GM19328 (cell line): ENCODE results near the gene MUC4.
"Not testable (repeated sequence)": the region's sequence is repeated elsewhere in the genome, so short reads cannot be mapped to it uniquely, and the experiment has no call there.

ENCODE experiments used
- ATAC-seq: cut with Tn5 transposase; IDR thresholded peaks from one replicate; pipeline ENCODE4 v1.9.1; 2021; ENCODE audit warnings: mild to moderate bottlenecking, moderate library complexity; ENCODE audit not compliant: unreplicated experiment

The MUC4 gene

DNA sequence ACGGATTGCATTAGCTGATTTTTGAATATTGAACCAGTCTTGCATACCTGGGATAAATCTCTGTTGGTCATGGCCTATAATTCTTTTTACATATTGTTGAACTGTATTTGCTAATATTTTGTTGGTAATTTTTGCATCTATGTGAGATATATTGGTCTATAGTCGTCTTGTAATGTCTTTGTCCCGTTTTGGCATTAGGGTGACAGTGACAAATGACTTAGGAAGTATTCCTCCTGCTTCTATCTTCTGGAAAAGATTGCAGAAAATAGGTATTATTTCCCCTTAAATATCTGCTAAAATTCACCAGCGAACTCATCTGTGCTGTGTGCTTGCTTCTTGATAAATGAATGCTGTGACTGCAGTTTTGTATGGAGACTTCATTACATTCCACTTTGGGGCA lies 67.3 kb downstream of the MUC4 start:
- ATAC-seq: no peak

DNA sequence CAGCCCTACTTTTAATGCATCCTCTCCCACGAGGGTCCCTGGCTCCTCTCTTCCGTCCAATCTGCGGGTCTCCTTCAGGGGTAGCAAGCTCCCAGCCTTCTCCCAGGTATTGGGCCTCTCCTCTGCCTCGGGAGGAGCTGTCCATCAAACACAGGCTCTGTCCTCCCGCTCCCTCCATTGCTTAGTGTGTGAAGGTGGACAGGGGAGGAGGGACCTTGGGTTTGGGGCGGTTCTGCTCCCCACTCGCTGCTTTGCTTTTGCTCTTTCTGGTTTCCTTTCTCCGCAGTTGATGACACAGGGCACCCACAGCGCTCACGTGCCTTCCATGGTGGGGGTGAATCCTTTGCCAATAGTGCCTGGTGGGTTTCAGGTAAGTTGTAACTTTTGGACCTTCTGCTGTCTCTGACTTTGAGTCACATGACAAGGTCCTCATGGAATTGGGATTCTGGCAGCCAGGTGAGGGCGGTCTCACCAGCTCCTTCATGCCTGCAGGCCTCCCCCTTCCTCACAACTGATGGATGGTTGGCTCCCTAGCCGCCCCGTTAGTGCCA lies 72.1 kb downstream of the MUC4 start:
- ATAC-seq: no peak

DNA sequence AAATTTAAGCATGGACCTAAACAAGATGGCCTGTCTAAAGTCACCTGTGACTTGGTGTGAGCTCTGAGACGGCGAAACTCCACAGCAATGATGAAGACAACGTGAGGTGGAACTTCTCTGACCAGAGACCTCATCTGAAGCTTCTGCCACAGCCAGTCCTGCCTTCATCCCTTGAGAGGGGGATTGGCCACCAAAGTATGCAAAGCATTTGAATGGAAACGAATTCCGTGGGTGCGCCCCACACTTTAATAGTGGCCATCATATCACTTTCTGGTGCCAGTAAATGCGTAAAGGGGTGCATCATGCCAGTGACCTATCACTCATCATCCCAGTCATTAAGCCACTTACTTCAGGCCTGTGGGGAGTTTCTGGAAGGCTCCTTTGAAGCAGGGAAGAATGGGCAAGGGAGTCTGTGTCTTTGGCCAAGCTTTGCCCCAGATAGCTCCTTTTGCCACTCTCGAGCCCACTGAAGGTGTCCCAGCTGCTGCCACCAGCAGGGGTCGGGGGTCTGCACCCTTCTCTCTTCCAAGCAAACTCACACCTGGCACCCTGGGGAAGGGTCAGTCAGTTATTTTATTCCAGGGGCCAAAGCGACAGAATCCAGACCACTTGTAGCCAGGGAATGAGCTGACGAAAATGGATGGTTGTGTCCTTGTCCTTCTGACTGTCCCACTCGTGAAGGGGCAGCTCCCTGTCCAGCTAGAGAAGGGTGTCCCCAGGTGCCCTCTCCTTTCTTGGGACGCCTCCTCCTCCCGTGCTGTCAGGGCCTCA lies 73.3 kb downstream of the MUC4 start:
- no peak for ATAC-seq

DNA sequence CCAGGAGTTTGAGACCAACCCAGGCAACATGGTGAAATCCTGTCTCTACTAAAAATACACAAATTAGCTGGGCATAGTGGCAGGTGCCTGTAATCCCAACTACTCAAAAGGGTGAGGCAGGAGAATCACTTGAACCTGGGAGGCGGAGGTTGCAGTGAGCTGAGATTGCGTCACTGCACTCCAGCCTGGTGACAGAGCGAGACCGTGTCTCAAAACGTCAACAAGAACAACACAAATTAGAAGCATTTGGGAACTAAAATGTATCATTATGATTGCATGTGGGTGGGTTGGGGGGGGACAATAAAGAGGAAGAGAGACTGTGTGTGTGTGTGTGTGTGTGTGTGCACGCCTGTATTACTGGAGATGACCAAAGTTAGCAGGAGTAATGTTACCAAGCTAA lies 73.9 kb downstream of the MUC4 start:
- ATAC-seq: not testable (repeated sequence)

DNA sequence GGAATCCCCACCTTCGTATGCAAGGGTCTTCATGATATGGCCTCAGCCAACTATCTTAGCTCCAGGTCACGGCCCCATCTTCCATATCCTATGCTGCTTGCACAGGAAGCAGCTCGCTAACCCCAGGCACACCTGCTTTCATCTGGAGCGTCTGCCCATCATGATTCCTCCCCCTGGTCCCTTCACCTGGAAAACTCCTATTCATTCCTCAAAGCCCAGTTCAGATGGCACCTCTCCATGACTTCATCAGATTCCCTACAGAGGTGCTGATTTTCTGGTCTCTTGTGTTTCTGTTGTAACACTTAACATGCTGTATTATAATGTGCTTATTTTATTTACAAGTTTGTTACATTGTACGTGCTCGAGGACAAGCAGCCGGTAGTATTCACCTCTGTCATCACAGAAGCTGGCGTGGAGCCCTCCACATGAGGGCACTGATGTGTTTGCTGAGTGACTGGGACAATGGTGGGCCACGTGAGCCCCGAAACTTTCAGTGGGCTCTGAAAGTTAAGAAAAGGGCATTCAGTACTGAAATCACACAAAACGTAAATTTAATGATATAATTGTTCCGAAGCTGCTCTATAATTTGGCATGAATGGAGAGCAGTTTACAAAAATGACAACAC lies 74.8 kb downstream of the MUC4 start:
- ATAC-seq: no peak

DNA sequence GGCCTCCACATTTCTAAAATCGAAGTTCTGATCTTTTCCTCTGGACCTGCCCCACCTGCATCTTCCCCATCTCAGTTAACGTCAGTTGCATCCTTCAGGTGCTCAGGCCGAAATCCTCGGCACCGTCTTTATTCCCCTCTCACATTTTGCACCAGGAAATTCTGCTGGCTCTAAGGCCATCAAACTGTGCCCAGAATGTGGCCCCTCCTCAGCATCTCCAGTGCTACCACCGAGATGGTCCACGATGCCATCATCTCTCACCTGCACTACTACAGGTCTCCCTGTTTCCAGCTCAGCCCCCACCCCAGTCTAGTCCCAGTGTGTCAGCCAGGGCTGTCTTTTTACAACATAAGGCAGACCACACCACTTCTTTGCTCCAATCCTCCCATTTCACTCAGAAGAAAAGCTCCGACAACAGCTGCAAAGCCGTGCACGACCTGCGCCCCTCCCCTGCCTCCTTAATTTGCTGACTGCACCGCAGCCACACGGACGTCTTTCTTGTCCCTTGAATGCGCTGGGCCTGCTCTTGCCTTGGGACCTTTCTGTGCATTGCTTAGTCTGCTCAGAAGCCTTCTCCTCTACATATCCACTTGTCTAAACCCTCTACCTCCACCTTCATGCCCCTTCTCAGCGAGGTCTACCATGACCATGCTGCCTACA lies 76.6 kb downstream of the MUC4 start:
- ATAC-seq: no peak

DNA sequence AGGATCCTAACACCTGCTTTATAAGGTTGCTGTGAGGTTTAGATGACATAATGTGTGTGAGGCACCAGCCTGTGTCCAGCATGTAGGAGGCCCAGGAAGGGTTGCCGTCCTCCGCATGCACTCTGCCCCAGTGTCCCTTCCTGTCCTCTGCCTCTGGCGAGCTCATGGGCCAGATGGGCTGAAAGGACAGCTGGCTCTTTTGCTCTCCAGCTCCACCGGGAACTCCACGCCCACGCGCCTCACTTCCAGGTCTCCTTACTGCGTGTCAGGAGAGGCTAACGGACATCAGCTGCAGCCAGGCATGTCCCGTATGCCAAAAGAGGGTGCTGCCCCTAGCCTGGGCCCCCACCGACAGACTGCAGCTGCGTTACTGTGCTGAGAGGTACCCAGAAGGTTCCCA lies 78.8 kb downstream of the MUC4 start:
- ATAC-seq: no peak

DNA sequence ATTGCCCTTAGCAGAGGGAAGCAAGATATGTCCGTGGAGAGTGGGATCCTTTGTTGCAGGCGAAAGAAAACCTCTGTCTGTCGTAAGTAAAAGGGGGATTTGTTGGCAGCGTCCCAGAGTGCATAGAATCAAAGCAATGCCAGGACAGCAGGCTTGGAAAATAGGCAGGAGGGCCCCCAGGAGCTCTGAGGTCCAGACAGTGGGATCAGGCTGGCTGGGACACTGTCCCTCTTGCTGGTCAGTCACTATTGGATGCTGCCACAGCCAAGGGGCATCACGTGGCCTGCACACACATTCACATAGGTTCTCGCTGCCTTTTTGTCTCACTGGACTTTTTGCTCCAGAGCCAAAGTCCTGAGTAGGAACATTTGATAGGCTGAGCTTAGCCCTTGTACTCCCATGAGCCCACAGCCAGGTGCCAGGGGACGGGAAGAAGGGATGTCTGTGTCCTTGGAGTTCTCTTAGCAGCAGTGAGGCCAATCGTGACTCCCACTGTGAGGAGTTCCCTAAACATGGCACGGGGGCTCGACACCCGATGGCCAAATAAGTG lies 80.3 kb downstream of the MUC4 start:
- ATAC-seq: no peak

DNA sequence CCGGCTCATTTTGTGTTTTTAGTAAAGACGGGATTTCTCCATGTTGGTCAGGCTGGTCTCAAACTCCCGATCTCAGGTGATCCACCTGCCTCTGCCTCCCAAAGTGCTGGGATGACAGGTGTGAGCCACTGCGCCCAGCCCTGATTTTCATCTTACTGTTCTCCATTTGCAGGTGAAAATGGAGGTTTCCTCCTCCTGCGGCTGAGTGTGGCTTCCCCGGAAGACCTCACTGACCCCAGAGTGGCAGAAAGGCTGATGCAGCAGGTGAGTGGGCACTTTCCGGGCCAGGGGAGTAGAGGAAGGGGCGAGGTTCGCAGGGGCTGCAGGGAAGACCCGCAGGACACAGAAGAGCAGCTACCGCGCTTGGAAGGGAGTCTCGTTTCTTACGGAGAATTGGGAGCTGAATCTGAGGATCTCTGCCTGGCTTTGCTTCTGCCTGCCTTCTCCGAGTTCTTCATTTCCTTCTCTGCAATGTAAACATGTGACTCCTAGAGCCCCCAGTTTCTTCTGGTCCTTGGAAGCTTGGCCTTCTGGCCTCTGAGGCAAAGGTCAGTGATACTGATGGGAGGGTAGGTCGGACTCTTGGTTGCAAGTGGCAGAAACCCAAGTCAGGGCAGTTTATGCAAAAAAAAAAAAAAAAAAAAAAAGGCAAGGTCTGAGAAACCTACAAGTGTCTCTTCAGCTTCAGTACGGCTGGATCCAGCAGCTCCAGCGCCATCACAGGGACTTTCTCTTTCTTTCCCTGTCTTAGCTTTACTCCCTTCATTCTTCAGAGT lies 82.1 kb downstream of the MUC4 start:
- no peak for ATAC-seq

DNA sequence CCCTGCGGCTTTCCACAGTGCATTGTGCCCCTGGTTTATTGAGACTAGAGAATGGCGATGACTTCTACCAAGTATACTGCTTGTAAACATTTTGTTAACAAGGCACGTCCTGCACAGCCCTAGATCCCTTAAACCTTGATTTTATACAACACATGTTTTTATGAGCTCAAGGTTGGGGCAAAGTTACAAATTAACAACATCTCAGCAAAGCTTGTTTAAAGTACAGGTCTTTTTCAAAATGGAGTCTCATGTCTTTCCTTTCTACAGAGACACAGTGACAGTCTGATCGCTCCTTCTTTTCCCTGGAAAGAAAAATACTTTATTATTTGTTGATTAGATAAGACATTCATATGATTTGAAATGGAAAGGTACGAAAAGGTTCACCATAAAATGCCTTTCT lies 82.9 kb downstream of the MUC4 start:
- not testable (repeated sequence) for ATAC-seq

DNA sequence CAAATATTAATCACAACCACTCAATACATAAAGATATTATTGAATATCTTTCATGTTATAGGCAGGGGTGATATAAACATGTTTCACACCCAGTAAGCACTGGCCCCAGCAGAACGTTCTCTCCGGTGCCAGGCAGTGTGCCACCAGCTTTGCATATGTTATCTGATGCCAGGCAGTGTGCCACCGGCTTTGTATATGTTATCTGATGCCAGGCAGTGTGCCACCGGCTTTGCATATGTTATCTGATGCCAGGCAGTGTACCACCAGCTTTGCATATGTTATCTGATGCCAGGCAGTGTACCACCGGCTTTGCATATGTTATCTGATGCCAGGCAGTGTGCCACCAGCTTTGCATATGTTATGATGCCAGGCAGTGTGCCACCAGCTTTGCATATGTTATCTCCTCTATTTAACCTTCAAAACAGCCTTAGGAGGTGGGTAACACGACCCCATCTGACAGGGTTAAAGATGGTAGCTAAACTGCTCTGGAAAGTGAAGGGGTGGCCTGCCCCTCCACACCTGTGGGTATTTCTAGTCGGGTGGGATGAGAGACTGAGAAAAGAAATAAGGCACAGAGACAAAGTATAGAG lies 84.0 kb downstream of the MUC4 start:
- ATAC-seq: no peak

DNA sequence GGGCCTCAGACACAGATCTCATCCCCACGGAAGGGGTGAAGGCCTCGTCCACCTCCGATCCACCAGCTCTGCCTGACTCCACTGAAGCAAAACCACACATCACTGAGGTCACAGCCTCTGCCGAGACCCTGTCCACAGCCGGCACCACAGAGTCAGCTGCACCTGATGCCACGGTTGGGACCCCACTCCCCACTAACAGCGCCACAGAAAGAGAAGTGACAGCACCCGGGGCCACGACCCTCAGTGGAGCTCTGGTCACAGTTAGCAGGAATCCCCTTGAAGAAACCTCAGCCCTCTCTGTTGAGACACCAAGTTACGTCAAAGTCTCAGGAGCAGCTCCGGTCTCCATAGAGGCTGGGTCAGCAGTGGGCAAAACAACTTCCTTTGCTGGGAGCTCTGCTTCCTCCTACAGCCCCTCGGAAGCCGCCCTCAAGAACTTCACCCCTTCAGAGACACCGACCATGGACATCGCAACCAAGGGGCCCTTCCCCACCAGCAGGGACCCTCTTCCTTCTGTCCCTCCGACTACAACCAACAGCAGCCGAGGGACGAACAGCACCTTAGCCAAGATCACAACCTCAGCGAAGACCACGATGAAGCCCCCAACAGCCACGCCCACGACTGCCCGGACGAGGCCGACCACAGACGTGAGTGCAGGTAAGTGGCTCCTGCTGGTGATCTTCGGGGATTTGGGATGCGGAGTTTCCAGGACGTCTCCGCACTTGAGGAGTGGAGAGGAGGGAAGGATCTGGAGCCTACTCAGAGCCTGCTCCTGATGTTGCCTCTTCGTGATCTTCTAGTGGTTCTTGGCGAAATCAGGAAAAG lies 85.6 kb downstream of the MUC4 start:
- ATAC-seq: not testable (repeated sequence)

DNA sequence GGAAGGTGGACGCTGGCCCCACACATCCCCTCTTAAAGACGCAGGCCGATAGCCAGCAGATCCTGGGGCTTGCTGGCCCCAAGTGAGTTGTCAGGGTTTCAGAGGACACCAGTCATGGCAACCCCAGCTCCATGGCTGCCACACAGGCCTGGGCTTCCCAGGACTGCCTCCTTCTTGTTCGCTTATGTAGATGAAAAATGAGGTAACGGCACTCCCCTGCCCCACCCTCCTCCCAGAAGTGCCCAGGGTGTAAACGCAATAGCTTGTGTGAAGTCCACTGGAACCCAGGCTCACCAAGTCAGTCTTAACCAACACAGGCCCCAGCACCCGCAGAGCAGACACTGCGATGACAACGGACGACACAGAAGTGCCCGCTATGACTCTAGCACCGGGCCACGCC lies 87.4 kb downstream of the MUC4 start:
- not testable (repeated sequence) for ATAC-seq

DNA sequence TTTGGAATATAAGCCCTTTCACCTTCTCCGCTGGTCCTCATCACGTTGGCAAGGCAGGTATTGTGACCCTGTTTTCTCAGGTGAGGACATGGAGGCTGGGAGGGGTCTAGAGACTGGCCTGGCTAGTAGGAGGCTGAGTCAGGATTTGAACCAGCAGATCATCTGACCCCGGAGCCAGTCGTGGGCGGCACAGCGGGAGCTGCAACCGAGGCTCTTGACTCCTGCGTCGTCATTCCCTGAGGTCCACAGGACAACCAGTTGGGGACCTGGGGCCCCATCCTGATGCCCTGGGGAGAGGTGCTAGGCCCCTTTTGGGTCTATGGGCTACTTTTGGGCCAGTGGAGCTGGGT lies 88.8 kb downstream of the MUC4 start:
- not testable (repeated sequence) for ATAC-seq

DNA sequence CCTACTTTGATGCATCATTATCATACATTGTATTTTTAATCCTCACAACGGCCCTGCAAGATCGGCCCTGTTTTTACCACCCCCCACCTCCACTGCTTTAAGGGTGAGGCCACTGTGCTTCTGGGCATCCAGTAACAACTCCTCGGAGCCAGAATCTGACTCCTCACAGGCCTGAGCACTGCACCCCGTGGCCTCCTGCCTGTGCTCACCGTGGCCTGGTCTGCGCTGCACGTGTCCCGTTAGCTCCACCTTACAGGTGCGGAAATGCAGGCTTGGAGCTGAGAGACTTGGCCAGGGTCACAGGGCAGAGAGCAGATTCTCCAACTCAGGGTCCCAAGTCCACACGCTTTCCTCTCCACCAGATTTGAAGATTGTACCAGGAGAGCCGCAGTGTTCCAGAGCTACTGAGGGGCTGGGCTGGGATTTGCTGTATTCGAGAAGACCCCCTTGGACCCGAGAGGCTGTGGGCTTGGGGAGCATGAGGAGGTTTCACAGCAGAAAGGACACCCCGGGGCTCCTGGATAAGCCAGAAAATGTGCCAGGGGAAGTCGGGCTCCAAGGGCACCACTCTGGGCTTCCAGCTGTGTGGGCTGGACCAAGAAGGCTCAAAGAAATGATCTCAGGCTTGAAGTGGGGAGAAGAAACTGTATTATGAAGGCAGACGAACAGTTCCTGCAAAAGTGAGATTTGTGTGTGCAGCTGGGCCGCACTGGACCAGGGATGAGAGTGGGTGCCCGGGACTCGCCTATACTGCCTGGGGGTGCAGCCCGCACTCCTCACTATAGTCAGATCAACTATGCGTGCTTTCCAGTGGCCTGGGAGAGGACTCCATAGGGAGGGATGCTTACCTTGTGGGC lies 89.4 kb downstream of the MUC4 start:
- ATAC-seq: not testable (repeated sequence)

DNA sequence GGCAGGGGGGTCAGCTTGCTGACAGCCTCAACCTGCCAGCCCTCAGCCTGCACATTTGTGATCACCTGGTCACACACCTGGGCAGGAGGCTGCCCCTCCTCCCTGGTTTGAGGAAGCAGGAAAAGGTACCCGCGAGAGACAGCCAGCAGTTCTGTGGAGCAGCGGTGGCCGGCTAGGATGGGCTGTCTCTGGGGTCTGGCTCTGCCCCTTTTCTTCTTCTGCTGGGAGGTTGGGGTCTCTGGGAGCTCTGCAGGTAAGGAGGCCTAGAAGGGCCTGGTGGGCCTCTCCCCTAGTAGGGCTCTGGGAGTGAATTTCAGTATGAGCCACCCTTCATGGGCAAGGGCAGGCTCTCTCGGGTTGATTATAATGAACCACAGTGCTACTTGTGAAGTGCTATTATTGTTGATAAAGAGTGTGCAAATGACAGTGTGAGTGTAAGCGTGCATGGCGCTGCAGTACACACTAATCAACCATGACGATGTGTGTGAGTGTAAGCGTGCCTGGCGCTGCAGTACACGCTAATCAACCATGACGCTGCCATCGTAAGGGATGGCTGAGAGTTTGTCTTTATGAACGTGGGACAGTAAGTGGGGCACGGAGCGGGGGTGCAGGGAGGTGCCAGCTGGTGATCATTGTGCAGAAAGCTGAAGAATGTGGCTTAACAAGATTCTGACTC lies 90.8 kb downstream of the MUC4 start, which contains the start of gene MUC20:
Gene MUC20 (plus strand): TSS at position 148 of the 676 bp plus-strand sequence. CDS start 30 bp downstream, at position 178.
- ATAC-seq: not testable (repeated sequence)

DNA sequence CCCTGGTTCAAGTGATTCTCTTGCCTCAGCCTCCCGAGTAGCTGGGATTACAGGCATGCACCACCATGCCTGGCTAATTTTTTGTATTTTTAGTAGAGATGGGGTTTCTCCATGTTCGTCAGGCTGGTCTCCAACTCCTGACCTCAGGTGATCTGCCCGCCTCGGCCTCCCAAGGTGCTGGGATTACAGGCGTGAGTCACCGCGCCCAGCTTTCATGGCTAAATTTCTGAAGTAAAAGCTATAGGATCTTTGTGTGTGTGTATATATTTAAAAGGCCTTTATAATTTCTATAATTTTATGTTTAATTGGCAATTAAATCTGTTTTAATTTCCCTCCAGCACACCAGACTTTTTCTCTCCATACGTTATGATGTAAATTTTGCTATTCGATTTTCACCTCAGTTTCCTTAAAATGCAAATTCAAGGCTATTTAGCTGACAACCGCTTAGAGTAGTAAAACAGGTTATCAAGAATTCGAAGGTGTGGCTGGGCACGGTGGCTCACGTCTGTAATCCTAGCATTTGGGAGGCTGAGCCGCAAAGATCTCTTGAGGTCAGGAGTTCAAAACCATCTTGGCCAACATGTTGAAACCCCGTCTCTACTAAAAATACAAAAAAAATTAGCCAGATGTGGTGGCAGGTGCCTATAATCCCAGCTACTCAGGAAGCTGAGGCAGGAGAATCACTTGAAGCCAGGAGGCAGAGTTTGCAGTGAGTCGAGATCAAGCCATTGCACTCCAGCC lies 92.0 kb downstream of the MUC4 start:
- not testable (repeated sequence) for ATAC-seq
